Sigmoid colon (tissue), 3 donors: ENCODE results near the gene MZF1.

ENCODE experiments used
- CTCF ChIP-seq, 4 experiments: fragments of 450-650 bp in 3 of 4; fragments of 200-600 bp in 1 of 4; IDR thresholded peaks; one replicate each; pipeline ENCODE4 v1.5.1; 2016 to 2019; ENCODE audit warnings: antibody characterized with exemption in 4 of 4, mild to moderate bottlenecking in 3 of 4, moderate library complexity in 2 of 4
- POLR2A ChIP-seq, 2 donors: fragments of 450-650 bp; IDR thresholded peaks; one replicate each; pipeline ENCODE4 v1.6.1; 2016; ENCODE audit warnings: antibody characterized with exemption in 2 of 2, mild to moderate bottlenecking in 2 of 2, moderate library complexity in 2 of 2

GRCh38 chr19:58522709-58523108 is 50.4 kb downstream of the MZF1 start:
- TF ChIP-seq CTCF (IDR thresholded peaks at IDR 0.05) = no peak
- TF ChIP-seq POLR2A (IDR thresholded peaks at IDR 0.05) = no peak
